ENCODE measurements around the gene XYLT2.
A peak's percentile ranks its signal among the peaks of the same experiment; 100 is the strongest.
"Not testable (repeated sequence)": the region's sequence is repeated elsewhere in the genome, so short reads cannot be mapped to it uniquely, and the experiment has no call there.

XYLT2 gene

DNA sequence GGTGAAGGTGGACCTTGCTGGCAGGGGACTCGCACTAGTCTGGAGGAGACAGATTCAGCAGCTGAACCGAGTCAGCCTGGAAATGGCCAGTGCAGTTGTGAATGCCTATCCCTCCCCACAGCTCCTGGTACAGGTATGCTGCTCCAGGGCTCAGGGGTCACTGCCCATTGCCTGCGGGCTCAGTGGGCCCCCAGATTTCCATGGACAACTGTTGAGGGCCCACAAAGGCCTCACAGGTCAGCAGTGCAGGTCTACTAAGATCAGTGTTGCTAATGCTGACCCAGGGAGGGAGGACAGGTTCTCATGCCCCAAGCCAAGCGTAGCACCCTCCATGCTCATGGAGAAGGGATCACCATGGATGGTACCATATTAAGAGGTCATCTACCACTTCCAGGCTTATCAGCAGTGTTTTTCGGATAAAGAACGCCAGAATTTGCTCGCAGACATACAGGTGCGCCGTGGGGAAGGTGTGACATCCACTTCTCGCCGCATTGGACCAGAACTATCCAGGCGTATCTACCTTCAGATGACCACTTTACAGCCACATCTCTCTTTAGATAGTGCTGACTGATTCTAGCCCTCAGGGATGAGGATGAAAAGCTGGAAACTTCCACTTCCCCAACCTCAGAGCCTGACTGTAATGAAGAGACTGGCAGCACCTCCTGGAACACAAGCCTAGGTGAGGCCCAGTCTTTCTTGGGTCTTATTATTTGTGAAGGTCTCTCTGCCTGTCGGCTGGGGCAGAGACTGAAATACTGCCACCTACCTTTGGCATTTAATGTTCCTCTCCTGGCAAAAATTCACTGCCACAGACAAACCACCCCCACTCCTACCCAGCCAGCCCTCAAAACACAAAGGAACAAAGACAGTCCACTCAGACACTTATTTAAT, 34.7 kb downstream of the XYLT2 start:
- Histone ChIP-seq H3K27ac (no peak overlapping the region), H3K4me3 (no peak overlapping the region)

DNA sequence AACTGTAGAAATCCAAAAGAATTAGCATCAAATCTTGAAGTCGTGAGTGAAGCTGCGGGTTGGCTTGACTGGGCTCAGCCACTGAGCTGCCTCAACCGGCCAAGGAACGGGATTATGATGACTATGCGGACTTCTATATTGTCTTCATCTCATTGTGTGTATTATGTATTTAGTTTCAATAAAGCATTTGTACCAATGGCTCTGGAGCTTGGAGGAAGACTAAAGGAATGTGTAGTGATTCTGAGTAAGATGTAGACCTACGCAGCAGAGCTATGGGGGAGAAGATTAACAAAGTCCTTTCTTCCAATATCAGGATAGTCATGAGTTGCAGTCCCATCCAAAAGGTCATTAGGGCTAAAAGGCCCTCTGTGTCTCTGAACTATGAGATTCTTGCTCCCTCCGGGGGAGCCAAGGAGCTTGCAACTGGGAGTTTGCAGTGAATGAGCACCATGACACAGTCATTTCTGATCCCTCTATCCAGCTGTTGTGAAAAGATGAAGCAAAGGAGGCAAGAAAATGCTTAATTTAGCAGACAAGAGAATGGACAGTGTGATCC, 35.4 kb downstream of the XYLT2 start:
- no peak overlapping the region for H3K27ac ChIP-seq

DNA sequence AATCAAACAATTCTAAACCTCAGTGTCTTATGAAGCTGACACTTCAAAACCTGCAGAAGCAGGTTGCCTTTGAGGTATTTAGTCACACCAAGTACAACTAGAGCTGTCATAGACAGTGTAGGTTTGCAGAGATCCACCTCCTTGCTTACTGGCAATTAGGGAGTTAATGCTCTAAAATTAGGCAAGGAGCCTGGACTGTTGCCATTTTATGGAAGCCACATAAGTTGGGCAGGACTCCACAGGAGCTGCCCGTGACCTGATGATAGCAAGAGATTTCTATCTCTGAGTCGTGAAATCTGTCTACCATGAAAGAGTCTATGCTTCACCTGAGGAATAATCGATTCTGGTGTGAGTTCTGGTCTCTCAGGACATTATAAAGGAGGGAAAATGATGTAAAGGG, 36.0 kb downstream of the XYLT2 start:
- H3K4me3 ChIP-seq, result no peak overlapping the region
- H3K27ac ChIP-seq, result no peak overlapping the region

More for the DNA sequence above, 35.4 kb downstream of the XYLT2 start:
- no peak overlapping the region for H3K4me3 ChIP-seq

DNA sequence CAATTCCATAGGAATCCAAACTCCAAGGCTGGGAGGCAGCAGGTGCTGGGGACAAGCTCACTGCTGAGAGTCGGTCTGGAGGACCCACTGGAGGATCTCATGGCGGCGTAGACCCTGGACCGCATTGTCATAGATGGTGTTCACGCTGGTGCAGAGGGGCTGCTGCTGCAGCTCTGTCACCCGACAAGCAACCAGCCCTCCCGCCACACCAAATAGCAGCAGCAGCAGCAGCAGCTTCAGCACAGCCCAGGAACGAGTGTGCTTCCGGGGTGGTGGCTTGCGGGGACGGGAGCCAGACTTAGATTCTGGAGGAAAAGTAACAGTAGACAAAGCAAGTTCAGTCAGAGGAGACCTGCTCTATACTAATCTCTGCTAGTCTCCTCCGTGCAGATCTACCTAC, 37.0 kb downstream of the XYLT2 start:
- H3K4me3 ChIP-seq, result no peak overlapping the region

DNA sequence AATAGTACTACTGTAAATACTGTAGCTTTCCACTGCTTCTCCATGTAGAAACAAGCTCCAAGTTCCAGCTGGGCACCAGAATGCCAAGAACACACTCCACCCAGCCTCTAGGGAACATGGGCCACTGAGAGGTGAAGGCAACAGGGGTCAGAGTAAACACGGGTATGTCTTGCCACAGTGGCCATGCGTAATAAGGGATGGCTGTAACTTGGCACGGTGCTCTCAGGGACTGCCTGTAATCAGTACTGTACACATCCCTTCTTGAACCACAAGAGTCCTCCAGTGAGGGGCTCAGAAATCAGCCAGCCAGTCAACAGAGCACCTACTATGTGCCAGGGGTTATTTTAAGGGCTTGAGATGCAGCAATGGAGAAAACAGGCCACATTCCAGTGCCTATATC, 40.6 kb downstream of the XYLT2 start:
- Histone ChIP-seq H3K27ac (no peak overlapping the region), H3K4me3 (no peak overlapping the region)

More for the DNA sequence above, 37.0 kb downstream of the XYLT2 start:
- no peak overlapping the region for H3K27ac ChIP-seq

DNA sequence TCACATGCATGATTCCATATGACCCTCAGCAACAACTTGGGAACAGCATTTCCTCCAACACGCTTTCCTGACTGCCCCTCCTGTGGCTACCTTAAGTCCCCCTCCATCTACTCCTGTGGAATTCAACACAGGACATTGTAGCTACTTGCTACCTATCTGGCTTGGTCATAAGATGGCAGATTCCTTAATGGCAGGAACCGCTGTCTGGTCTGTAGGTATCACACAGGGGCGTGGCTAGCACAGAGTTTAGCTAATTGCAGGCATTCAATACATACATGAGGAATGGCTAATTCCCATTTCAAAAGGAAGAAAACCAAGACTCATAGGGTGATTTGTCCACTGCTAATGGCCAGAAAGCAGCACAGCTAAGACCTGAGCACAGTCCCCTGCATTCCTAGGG, 42.8 kb downstream of the XYLT2 start:
- no peak overlapping the region for H3K27ac ChIP-seq
- H3K4me3 ChIP-seq, result no peak overlapping the region

DNA sequence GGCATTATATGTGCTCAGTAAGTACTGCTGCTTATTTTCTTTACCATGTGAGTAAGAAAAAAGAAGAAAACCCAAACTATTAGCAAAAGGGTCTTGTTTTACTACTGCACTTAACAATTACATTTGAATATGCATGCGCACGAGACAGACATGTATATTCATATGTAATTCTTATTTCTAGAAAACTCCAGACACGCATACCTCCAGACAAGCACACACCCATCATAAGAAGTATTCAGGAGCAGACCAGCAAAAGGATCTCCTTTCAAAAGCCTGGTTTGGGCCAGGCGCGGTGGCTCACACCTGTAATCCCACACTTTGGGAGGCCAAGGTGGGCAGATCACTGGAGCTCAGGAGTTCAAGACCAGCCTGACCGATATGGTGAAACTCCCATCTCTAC, 43.6 kb downstream of the XYLT2 start:
- no peak overlapping the region for H3K4me3 ChIP-seq
- no peak overlapping the region for H3K27ac ChIP-seq

DNA sequence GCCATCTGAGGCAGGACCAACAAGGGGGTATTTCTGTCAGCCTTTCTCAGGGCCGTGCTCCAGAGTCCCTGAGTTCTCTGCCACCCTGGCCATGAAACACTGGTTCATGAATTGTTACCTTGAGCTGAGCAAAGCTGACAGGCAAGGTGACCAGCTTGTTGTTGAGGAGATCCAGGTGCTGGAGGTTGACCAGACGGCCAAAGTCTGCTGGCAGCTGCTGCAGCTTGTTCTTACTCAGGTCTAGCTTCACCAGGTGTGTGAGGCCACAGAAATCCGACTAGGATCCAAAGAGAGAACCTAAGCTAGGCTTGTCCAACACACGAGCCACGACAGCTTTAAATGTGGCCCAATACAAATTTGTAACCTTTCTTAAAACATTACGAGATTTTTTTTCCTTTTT, 46.7 kb downstream of the XYLT2 start:
- H3K27ac ChIP-seq, result no peak overlapping the region
- H3K4me3 ChIP-seq, result no peak overlapping the region

DNA sequence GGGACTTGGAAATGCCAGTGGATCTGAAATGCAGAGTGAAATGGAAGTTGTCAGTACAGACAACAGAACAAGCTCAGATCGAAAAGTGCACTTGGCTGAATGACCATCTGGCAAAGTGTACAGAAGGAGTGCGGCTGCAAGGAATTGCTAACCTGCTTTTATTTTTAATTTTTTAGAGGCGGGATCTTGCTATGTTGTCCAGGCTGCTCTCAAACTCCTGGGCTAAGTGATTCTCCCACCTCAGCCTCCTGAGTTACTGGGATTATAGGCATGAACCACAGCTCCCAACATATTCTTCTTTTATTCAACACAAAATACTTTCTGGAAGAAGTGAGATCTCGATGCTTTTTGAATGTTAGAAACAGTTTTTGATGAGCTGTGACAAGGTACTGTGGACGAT, 47.8 kb downstream of the XYLT2 start:
- Histone ChIP-seq H3K27ac (no peak overlapping the region), H3K4me3 (no peak overlapping the region)

DNA sequence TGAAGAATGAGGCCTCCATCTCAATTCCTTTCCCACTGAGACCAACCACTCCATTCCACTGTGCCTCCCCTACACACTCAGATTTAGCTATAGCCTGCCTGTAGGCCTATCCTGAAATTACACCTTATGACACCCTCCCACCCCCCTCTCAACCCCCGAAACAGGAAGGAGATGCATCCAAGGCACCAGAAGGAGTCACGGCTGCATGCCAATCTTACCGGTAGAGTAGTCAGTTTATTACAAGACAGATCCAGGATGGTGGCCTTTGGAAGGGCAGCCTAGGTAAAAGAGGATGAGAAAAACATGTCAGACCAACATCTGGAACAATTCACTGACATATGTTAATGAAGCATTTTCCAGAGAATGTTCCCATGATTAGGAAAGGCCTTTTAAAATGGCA, 48.8 kb downstream of the XYLT2 start:
- no peak overlapping the region for H3K27ac ChIP-seq
- no peak overlapping the region for H3K4me3 ChIP-seq

DNA sequence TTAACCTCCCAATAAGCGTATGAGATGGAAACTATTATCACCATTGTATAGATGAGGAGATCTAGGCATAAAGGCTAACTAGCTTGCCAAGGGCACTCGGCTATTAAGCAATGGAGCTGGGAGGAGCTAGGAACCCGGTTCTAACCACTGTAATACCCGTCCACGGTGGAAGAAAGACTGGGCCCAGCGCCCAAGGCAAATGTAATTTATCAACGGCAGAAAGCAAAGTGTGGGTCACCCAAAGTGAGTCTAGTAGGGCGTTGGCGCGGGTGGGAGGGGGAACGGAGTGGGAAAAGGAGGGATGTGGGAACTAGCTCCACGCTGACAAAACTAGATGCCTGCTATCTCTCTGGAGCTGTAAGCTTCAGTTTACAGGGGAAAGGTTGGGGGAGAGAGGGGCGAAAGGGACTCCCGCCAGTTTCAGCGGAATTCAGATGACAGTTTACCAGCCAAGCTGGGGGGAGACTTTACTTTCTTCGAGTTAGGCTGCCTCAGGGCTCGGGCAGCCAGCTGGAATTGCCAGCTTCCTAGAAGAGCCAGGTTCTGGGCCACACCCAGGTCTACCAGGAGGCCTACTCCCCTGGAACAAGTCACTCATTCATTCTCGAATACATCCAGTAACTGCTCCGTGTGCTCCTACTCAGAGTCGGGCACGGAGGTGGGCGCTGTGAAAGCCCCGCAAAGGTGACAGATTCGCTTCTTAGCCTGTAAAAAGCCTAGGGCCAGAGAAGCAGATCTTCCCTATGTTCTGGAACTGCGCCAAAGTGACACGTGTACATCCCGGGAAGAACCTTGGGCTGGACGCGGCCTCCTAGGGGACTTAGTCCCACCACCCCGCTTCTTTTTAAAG, 50.6 kb downstream of the XYLT2 start:
- Histone ChIP-seq H3K4me3 (peak overlapping the region; percentile 57 to 98 (median 85)), H3K27ac (peak overlapping the region; percentile 82 to 99 (median 94))

DNA sequence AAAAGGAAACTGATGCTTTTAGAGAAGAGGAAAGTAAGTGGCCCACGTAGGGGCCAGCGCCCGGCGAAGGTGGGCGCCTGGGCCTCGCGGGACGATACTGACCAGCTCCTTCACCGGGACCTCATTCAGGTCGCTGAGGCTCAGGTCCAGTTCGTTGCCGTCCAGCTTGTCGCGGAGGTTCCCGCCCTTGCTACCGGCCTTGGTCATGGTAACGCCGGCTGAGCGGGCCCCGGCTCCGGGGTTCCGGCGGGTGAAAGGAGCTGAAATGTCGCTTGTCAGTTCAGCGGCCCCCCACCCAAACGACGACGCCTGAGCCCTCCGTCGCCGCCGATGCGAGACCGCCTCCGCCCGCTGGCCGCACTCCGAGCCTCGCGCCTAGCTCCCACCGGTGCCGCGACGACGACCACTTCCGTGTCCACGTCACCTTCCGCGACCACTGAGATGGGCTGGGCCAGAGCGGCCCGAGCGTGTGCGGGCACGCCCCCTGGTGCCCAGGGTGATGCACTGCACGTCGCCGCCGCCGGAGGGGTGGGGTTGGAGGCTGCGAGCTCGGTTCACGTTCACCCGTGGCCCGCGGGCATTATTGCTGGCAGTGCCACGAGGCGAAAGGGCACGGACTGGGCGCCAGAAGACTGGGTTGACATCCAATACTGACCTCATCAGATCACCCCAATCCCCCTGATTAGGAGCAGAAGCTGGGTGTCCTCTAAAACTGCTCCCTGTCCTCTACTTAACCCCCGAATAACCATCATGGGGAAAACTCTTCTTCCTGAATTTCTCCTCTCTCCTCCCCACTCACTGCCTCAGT, 51.4 kb downstream of the XYLT2 start, which contains the start of gene LRRC59:
TSS of gene LRRC59 (minus strand) at position 413 of the 808 bp plus-strand sequence. CDS start at position 207, 206 bp downstream.
- Histone ChIP-seq H3K4me3 (peak within 1 kb of the TSS; percentile 57 to 98 (median 85)), H3K27ac (peak within 1 kb of the TSS; percentile 82 to 99 (median 94))

DNA sequence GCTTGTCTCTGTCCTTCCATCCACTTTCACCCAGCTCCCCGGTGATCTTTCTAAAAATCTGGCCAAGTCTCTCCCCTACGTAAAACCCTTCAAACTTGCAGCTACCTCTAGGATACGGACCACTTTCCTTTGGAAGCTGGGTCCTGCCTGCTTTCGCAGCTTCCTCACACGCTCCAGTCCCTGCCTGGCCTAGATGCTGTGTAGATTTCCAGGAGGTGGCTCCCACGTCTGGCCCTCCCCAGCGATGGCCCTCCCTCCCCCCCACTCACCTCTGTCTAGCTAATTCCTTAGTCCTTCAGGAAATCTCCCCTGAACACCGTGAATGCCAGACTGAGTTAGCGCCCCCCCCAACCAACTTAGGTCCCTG, 52.0 kb downstream of the XYLT2 start:
- H3K4me3 ChIP-seq, result peak overlapping the region in 5 of 7 experiments; percentile 57 to 98 (median 91)
- peak overlapping the region in 5 of 21 experiments; percentile 93 to 99 (median 97) for H3K27ac ChIP-seq

DNA sequence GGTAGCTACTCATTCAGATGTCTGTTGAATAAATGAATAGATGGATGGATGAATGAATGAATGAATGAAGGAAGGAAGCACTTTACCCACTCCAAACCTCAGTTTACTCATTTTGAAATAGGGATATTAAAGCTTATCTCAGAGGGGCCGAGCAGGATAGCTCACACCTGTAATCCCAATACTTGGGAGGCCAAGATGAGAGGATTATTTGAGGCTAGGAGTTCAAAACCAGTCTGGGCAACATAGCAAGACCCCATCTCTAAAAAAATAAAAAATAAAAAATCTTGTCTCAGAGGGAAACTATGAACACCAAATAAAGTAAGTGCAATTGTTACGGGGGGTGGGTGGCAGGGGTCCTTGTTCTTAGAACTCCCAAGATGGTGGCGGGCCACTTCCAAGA, 52.7 kb downstream of the XYLT2 start:
- H3K4me3 ChIP-seq, H3K27ac ChIP-seq: not testable (repeated sequence)

DNA sequence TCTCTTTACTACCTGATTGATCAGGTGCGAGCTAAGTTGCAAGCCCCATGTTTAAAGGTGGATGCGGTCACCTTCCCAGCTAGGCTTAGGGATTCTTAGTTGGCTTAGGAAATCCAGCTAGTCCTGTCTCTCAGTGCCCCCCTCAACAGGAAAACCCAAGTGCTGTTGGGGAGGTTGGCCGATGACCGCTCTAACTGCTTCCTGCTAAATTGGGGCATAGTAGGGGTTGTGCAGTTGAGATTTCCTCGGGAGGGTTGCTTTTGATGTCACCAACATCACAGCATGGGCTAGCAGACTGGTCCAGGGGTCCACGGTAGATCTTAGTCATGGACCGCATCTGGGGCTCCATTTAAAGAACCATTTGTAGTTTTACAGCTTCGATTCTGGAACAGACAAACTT, 53.7 kb downstream of the XYLT2 start:
- H3K4me3 ChIP-seq, H3K27ac ChIP-seq: not testable (repeated sequence)

DNA sequence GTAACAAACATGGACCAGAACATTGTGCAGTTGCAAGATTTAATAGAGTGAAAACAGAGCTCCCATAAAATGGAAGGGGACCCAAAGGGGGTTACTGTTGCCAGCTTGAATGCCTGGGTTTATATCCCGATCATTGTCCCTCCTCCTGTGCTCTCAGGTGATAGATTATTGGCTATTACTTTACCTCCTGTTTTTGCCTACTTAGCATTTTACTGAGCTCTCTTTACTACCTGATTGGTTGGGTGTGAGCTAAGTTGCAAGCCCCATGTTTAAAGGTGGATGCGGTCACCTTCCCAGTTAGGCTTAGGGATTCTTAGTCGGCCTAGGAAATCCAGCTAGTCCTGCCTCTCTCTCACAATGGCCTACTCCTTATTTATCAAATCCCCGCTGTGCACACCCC, 59.4 kb downstream of the XYLT2 start:
- H3K27ac ChIP-seq, H3K4me3 ChIP-seq: not testable (repeated sequence)

DNA sequence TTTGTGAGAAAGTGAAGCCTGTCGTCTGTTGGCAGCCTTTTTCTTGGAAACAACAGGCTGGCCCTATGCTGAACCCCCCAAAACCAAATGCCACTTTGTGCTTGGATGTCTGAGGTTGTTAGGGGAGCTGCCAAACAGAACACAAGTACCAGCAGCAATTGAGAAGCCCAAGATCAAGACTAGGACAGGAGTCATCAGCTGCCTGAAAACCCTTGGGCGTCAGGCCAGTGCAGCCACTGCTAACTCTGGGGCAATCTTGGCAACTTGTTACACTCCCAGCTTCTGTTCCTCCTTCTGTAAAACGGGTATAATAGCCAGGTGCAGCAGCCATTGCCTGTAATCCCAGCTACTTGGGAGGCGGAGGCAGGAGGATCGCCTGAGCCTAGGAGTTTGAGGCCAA, 60.7 kb downstream of the XYLT2 start:
- Histone ChIP-seq H3K27ac (no peak overlapping the region), H3K4me3 (no peak overlapping the region)

DNA sequence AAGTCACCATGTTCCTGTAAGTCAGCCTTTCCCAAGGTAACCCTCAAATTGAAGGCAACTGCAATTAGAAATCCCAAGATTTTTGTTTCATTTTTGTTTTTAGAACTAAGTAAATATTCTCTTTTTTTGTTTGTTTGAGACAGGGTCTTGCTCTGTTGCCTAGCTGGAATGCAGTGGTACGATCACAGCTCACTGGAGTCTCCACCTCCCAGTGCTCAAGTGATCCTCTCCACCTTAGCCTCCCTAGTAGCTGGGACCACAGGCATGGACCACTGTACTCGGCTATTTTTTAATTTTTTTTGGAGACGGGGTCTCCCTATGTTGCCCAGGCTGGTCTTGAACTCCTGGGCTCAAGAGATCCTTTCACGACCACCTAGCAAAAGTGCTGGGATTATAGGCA, 62.0 kb downstream of the XYLT2 start:
- no peak overlapping the region for H3K27ac ChIP-seq
- H3K4me3 ChIP-seq, result no peak overlapping the region

Data from skin epidermis (tissue), 12 donors.